Measurements from ENCODE around the gene FAM186B. TPM values are rescaled to one million over a fixed set of nuclear protein-coding genes. Genes with fewer than 3 reads are reported as not detected.
A peak's percentile ranks its signal among the peaks of the same experiment; 100 is the strongest.
"Not testable (repeated sequence)": the region's sequence is repeated elsewhere in the genome, so short reads cannot be mapped to it uniquely, and the experiment has no call there.

FAM186B gene
- total RNA-seq, 6 experiments from 2014 or later = 0.24 to 1.4 (median 0.71) TPM

GRCh38 chr12:49615725-49616124 lies 10.3 kb upstream of the FAM186B start:
- no peak for ATAC-seq

GRCh38 chr12:49612210-49612609 lies 6.8 kb upstream of the FAM186B start:
- Histone ChIP-seq H3K4me1 (peaks cover 0 to 8% (median 2%) of the 10 kb centered on the region in 4 donors), H3K9me3 (no peaks in the 10 kb centered on the region), H3K4me3 (no peak overlapping the region), H3K27me3 (no peaks in the 10 kb centered on the region), H3K27ac (no peak overlapping the region), H3K36me3 (no peaks in the 10 kb centered on the region)
- DNase-seq (no peak), ATAC-seq (peak in 1 of 4 donors; percentile 60)
- intact Hi-C loops (cut with DNase I) = no loop called here
- TF ChIP-seq CTCF (IDR thresholded peaks at IDR 0.05) (no peak), POLR2A (IDR thresholded peaks at IDR 0.05) (no peak)

More at GRCh38 chr12:49615725-49616124, 10.3 kb upstream of the FAM186B start:
- 100% methylated on average over 7 of the region's 7 CpGs for WGBS (ENCODE audit: insufficient coverage, low coverage, low lambda C conversion rate, missing lambda C conversion rate)
- no peak overlapping the region for H3K27ac ChIP-seq
- no peak for TF ChIP-seq POLR2A (IDR thresholded peaks at IDR 0.05)
- no peak for TF ChIP-seq CTCF (IDR thresholded peaks at IDR 0.05)
- no peaks in the 10 kb centered on the region for H3K36me3 ChIP-seq
- intact Hi-C loops (cut with DNase I) = no loop called here
- no peak overlapping the region for H3K4me3 ChIP-seq
- DNase-seq = no peak
- H3K4me1 ChIP-seq = peaks cover 0 to 8% (median 2%) of the 10 kb centered on the region in 4 donors
- H3K9me3 ChIP-seq = no peaks in the 10 kb centered on the region
- H3K27me3 ChIP-seq = no peaks in the 10 kb centered on the region

- whole genome bisulfite sequencing (ENCODE audit: insufficient coverage, low coverage, low lambda C conversion rate, missing lambda C conversion rate) = 84% methylated on average over 4 of the region's 4 CpGs
- H3K27ac ChIP-seq; DNase-seq; H3K27me3 ChIP-seq; H3K36me3 ChIP-seq; H3K9me3 ChIP-seq; H3K4me1 ChIP-seq; ATAC-seq; H3K4me3 ChIP-seq; intact Hi-C loops (cut with DNase I): not testable (repeated sequence)
Observed at GRCh38 chr12:49610785-49611184, 5.3 kb upstream of the FAM186B start.

- intact Hi-C loops (cut with DNase I) = no loop called here
- 80% methylated on average over 1 of the region's 1 CpG for WGBS (ENCODE audit: insufficient coverage, low coverage, low lambda C conversion rate, missing lambda C conversion rate)
- DNase-seq = no peak
- H3K9me3 ChIP-seq = no peaks in the 10 kb centered on the region
- peaks cover 0 to 8% (median 2%) of the 10 kb centered on the region in 4 donors for H3K4me1 ChIP-seq
- no peak for ATAC-seq
- H3K36me3 ChIP-seq = no peaks in the 10 kb centered on the region
- TF ChIP-seq POLR2A (IDR thresholded peaks at IDR 0.05) = no peak
- TF ChIP-seq CTCF (IDR thresholded peaks at IDR 0.05) = no peak
- H3K27me3 ChIP-seq = no peaks in the 10 kb centered on the region
- no peak overlapping the region for H3K27ac ChIP-seq
- H3K4me3 ChIP-seq = no peak overlapping the region
Observed at GRCh38 chr12:49609875-49610154, 4.4 kb upstream of the FAM186B start.

GRCh38 chr12:49609059-49609874 lies 3.8 kb upstream of the FAM186B start:
- no peaks in the 10 kb centered on the region for H3K27me3 ChIP-seq
- intact Hi-C loops (cut with DNase I) = no loop called here
- no peak overlapping the region for H3K4me3 ChIP-seq
- TF ChIP-seq POLR2A (IDR thresholded peaks at IDR 0.05) (no peak), CTCF (IDR thresholded peaks at IDR 0.05) (no peak)
- H3K4me1 ChIP-seq = peaks cover 0 to 8% (median 2%) of the 10 kb centered on the region in 4 donors
- H3K27ac ChIP-seq = no peak overlapping the region
- no peaks in the 10 kb centered on the region for H3K36me3 ChIP-seq
- WGBS (ENCODE audit: insufficient coverage, low coverage, low lambda C conversion rate, missing lambda C conversion rate) = no CpG with 5 or more reads among the region's 2 CpGs
- DNase-seq (no peak), ATAC-seq (peak in 1 of 4 donors; percentile 13)
- H3K9me3 ChIP-seq = no peaks in the 10 kb centered on the region

Data from right lobe of liver (tissue), 6 donors.